Measurements from ENCODE around the gene TMEM203. TPM values are rescaled to one million over a fixed set of nuclear protein-coding genes. Genes with fewer than 3 reads are reported as not detected.

TMEM203 gene
- total and polyA plus RNA-seq, 9 donors: 29.2 to 40.8 (median 37.5) TPM

DNA sequence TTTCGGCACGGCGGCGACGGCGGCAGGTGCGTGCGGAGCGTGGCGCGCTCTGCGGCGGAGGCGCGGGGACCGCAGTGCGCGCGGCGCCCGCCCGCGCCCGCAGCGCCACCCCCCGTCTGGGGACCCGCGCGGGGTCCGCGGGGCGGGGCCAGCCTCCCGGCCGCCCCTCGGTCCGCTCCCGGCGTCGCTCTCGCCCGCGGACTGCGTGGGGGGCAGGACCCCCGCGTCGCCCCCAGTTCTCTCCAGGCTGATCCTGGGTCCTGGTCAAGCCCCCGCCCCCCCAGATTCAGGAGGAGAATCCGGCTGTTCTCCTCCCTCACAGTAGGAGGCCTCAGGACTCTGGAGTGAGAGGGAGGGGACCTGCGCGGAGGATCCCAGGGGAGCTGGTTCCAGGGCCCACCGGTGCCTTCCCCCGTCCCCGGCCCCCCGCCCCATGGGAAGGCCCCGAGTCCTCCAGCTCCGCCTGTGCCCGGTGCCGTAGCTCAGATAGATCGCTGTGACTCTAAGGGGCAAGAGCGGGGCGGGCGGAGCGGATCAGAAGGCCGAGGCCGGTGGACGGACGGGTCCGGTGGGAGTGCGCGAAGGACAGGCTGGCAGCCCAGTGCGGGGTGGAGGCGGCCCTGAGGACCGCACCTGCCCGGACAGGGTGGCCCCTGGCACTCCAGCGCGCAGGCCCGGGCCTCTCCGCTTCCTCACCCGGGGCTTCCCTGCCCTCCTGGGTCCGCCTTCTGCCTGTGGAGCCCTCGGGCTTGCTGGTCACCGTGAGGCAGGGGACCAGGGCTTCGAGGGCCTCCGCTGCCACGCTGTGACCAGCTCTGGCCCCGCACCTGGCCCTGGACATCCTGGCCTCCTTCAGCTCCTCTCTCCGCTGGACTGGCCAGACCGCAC is 17.0 kb upstream of the TMEM203 start, which contains the start of gene RNF208:
Gene RNF208, minus strand, starts transcription at position 51 of the 888 bp plus-strand sequence. CDS start 1,028 bp downstream, outside the sequence.
- peak in 1 of 5 donors; percentile 49 for DNase-seq
- no peaks in the 10 kb centered on the region for H3K36me3 ChIP-seq
- H3K4me3 ChIP-seq: peak within 1 kb of the TSS; percentile 47
- H3K9me3 ChIP-seq: no peaks in the 10 kb centered on the region
- no peaks in the 10 kb centered on the region for H3K27me3 ChIP-seq
- H3K4me1 ChIP-seq (ENCODE audit: insufficient read depth): peaks cover 11% of the 10 kb centered on the region
- peak within 1 kb of the TSS in 1 of 2 donors; percentile 62 for H3K27ac ChIP-seq
- intact Hi-C loops (cut with DNase I): loop anchor here in 1 of 4 donors (10.0 kb wide), 1 partner anchor 438 kb away; no protein-coding TSS in a partner anchor
- 3 to 13% (median 5%) methylated on average over 39 to 88 of the region's 88 CpGs for WGBS, 3 donors
- TF ChIP-seq EP300 (IDR thresholded peaks at IDR 0.05) (no peak), POLR2A (IDR thresholded peaks at IDR 0.05) (no peak)
- TF ChIP-seq, protein P1, sequence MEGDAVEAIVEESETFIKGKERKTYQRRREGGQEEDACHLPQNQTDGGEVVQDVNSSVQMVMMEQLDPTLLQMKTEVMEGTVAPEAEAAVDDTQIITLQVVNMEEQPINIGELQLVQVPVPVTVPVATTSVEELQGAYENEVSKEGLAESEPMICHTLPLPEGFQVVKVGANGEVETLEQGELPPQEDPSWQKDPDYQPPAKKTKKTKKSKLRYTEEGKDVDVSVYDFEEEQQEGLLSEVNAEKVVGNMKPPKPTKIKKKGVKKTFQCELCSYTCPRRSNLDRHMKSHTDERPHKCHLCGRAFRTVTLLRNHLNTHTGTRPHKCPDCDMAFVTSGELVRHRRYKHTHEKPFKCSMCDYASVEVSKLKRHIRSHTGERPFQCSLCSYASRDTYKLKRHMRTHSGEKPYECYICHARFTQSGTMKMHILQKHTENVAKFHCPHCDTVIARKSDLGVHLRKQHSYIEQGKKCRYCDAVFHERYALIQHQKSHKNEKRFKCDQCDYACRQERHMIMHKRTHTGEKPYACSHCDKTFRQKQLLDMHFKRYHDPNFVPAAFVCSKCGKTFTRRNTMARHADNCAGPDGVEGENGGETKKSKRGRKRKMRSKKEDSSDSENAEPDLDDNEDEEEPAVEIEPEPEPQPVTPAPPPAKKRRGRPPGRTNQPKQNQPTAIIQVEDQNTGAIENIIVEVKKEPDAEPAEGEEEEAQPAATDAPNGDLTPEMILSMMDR (IDR thresholded peaks at IDR 0.05): no peak

DNA sequence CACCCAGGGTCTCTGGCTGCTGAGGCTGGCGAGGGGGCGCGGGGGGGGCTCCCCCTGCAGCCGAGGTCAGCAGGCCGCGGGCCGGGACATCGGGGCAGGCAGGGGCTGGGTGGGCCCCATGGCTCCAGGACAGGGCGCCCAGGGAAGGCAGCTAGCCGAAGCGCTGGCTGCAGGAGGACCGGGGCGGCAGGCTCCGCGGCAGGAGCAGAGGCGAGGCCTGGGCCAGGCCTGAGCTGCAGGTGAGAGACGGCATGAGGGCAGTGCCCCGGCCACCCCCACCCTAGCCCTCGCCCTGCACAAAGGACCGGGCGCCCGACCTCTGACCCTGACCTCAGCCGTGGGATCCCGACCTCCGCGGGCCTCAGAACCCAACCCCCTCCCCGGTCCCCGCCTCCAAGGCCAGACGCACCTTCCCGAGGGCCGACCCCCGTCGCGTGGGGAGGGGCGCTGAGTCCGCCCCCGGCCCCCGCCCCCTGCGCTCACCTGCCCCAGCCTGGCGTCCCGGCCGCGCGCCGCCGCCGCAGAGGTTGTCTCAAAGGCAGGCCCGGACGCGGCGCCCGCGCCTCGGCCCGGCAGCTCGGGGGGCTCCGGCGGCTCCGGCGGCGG is 16.2 kb upstream of the TMEM203 start:
- intact Hi-C loops (cut with DNase I): loop anchor here in 1 of 4 donors (10.0 kb wide), 1 partner anchor 437 kb away; no protein-coding TSS in a partner anchor
- peaks cover 11% of the 10 kb centered on the region for H3K4me1 ChIP-seq (ENCODE audit: insufficient read depth)
- no peaks in the 10 kb centered on the region for H3K9me3 ChIP-seq
- no peaks in the 10 kb centered on the region for H3K27me3 ChIP-seq
- no peak for DNase-seq
- TF ChIP-seq, protein P1 (IDR thresholded peaks at IDR 0.05): no peak
- no peak for TF ChIP-seq POLR2A (IDR thresholded peaks at IDR 0.05)
- TF ChIP-seq EP300 (IDR thresholded peaks at IDR 0.05): no peak
- peak overlapping the region; percentile 35 for H3K4me3 ChIP-seq
- no peak overlapping the region for H3K27ac ChIP-seq
- H3K36me3 ChIP-seq: no peaks in the 10 kb centered on the region
- WGBS, 3 donors: 5 to 8% (median 8%) methylated on average over 19 to 61 of the region's 61 CpGs

DNA sequence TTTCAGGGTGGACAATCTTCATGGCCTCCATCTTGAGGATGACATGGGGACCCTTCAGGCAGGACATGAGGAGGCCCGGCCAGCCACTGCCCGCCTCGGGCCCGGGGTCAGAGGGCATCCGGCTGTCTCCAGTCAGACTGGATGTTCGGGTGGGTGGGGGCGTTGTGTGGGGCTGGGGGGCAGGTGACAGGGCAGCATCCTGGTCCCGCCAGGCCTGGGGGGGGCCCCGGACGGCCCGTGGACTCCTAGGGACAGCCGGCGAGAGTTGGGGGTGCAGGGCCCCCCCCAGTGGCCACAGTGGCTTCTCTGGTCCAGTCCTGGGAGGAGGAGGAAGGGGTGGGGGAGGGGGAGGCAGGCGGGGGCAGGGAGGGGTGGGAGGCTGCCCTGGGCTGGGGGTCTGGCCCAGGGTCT is 15.7 kb upstream of the TMEM203 start:
- H3K4me3 ChIP-seq: no peak overlapping the region
- 56 to 80% (median 67%) methylated on average over 3 to 14 of the region's 14 CpGs for WGBS, 3 donors
- no peaks in the 10 kb centered on the region for H3K9me3 ChIP-seq
- intact Hi-C loops (cut with DNase I): loop anchor here in 1 of 4 donors (10.0 kb wide), 1 partner anchor 436 kb away; no protein-coding TSS in a partner anchor
- H3K27ac ChIP-seq: no peak overlapping the region
- H3K36me3 ChIP-seq: no peaks in the 10 kb centered on the region
- peaks cover 11% of the 10 kb centered on the region for H3K4me1 ChIP-seq (ENCODE audit: insufficient read depth)
- TF ChIP-seq POLR2A (IDR thresholded peaks at IDR 0.05): no peak
- TF ChIP-seq EP300 (IDR thresholded peaks at IDR 0.05): no peak
- TF ChIP-seq, protein P1 (IDR thresholded peaks at IDR 0.05): no peak
- H3K27me3 ChIP-seq: no peaks in the 10 kb centered on the region
- DNase-seq: no peak

DNA sequence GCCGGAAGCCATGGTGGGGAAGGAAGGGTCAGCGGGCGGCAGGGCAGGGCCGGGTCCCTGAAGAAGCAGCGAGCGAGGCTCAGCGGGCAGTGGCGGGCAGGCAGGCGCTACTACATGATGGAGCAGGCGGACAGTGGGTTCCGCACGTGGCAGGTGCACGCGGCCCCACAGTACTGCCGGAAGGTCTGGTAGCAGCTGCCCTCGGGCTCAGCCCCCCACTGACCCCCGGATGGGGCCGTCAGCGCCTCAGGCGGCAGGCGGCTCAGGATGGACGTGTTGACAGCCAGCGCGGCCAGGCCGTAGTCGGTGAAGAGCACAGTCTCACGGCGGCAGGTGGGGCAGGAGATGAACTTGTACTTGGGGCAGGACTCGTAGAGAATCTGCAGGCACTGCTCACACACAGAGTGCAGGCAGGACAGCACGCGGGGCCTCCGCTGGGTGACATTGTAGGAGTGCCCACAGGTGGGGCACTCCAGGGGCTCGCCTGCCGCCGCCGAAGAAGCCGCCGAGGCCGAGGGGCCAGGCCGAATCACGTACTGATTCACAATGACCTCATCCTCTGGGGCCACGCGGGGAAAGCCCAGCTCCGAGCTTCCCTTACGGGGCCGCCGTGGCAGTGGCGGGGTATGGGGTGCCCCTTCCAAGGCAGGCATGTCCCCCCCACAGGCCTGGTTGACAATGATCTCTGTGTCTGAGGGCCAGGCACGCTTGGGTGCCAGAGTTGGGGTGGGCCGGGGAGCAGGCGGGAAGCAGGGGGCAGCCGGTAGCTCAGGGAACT is 15.1 kb upstream of the TMEM203 start:
- WGBS, 3 donors: 84 to 91% (median 90%) methylated on average over 50 to 52 of the region's 52 CpGs
- Histone ChIP-seq H3K9me3 (no peaks in the 10 kb centered on the region), H3K4me1 (ENCODE audit: insufficient read depth) (peaks cover 11% of the 10 kb centered on the region), H3K27me3 (no peaks in the 10 kb centered on the region), H3K27ac (no peak overlapping the region), H3K4me3 (no peak overlapping the region), H3K36me3 (no peaks in the 10 kb centered on the region)
- intact Hi-C loops (cut with DNase I): loop anchor here in 1 of 4 donors (10.0 kb wide), 1 partner anchor 436 kb away; no protein-coding TSS in a partner anchor
- no peak for DNase-seq
- TF ChIP-seq POLR2A (IDR thresholded peaks at IDR 0.05) (no peak), EP300 (IDR thresholded peaks at IDR 0.05) (no peak)
- TF ChIP-seq, protein P1 (IDR thresholded peaks at IDR 0.05): no peak

Data from ovary (tissue), 9 donors.